ENCODE data around the gene NUP107.

The NUP107 gene

GRCh38 chr12:68760806-68761441, 74.1 kb downstream of the NUP107 start:
- TF ChIP-seq EZH2 (IDR thresholded peaks at IDR 0.05; ENCODE audit: borderline replicate concordance, low read depth, low read length, severe bottlenecking) = no peak
- no peak for TF ChIP-seq CTCF (IDR thresholded peaks at IDR 0.05; ENCODE audit: borderline replicate concordance, extremely low read depth, low read length, poor library complexity, severe bottlenecking)
- H3K9ac ChIP-seq (ENCODE audit: low read depth, low read length) = no peak overlapping the region
- H3K9me3 ChIP-seq (ENCODE audit: insufficient read depth, low read length, severe bottlenecking) = no peaks in the 10 kb centered on the region
- no peak overlapping the region for H3K4me2 ChIP-seq (ENCODE audit: insufficient read depth, low read length)
- H4K20me1 ChIP-seq (ENCODE audit: insufficient read depth, low read length) = no peaks in the 10 kb centered on the region
- no peak overlapping the region for H3K27ac ChIP-seq (ENCODE audit: low read length)
- no peaks in the 10 kb centered on the region for H3K4me1 ChIP-seq (ENCODE audit: insufficient read depth, low read length)
- DNase-seq = no peak
- H3K4me3 ChIP-seq (ENCODE audit: low read depth in 1 of 2, low read length in 2 of 2) = no peak overlapping the region
- no peaks in the 10 kb centered on the region for H3K79me2 ChIP-seq (ENCODE audit: insufficient read depth, low read length)
- ATAC-seq (ENCODE audit: insufficient read depth, low read depth) = no peak
- H3K27me3 ChIP-seq (ENCODE audit: insufficient read depth, low read length, poor library complexity) = no peaks in the 10 kb centered on the region
- H2AFZ ChIP-seq (ENCODE audit: low read depth, low read length) = no peak overlapping the region
- H3K36me3 ChIP-seq (ENCODE audit: insufficient read depth, low read length) = peaks cover 41% of the 10 kb centered on the region

GRCh38 chr12:68761442-68761812, 74.6 kb downstream of the NUP107 start:
- no peaks in the 10 kb centered on the region for H3K9me3 ChIP-seq (ENCODE audit: insufficient read depth, low read length, severe bottlenecking)
- H3K9ac ChIP-seq (ENCODE audit: low read depth, low read length) = no peak overlapping the region
- H3K27ac ChIP-seq (ENCODE audit: low read length) = no peak overlapping the region
- H2AFZ ChIP-seq (ENCODE audit: low read depth, low read length) = no peak overlapping the region
- H3K79me2 ChIP-seq (ENCODE audit: insufficient read depth, low read length) = no peaks in the 10 kb centered on the region
- no peaks in the 10 kb centered on the region for H4K20me1 ChIP-seq (ENCODE audit: insufficient read depth, low read length)
- H3K36me3 ChIP-seq (ENCODE audit: insufficient read depth, low read length) = peaks cover 37% of the 10 kb centered on the region
- no peak overlapping the region for H3K4me2 ChIP-seq (ENCODE audit: insufficient read depth, low read length)
- no peaks in the 10 kb centered on the region for H3K27me3 ChIP-seq (ENCODE audit: insufficient read depth, low read length, poor library complexity)
- H3K4me1 ChIP-seq (ENCODE audit: insufficient read depth, low read length) = no peaks in the 10 kb centered on the region
- TF ChIP-seq CTCF (IDR thresholded peaks at IDR 0.05; ENCODE audit: borderline replicate concordance, extremely low read depth, low read length, poor library complexity, severe bottlenecking) (no peak), EZH2 (IDR thresholded peaks at IDR 0.05; ENCODE audit: borderline replicate concordance, low read depth, low read length, severe bottlenecking) (no peak)
- DNase-seq (no peak), ATAC-seq (ENCODE audit: insufficient read depth, low read depth) (no peak)
- no peak overlapping the region for H3K4me3 ChIP-seq (ENCODE audit: low read depth in 1 of 2, low read length in 2 of 2)

GRCh38 chr12:68761901-68762630, 75.3 kb downstream of the NUP107 start:
- H3K4me2 ChIP-seq (ENCODE audit: insufficient read depth, low read length) = no peak overlapping the region
- TF ChIP-seq CTCF (IDR thresholded peaks at IDR 0.05; ENCODE audit: borderline replicate concordance, extremely low read depth, low read length, poor library complexity, severe bottlenecking) (no peak), EZH2 (IDR thresholded peaks at IDR 0.05; ENCODE audit: borderline replicate concordance, low read depth, low read length, severe bottlenecking) (no peak)

More at GRCh38 chr12:68761901-68762630, 75.3 kb downstream of the NUP107 start:
- no peaks in the 10 kb centered on the region for H3K4me1 ChIP-seq (ENCODE audit: insufficient read depth, low read length)
- H3K9me3 ChIP-seq (ENCODE audit: insufficient read depth, low read length, severe bottlenecking) = no peaks in the 10 kb centered on the region
- no peak overlapping the region for H3K27ac ChIP-seq (ENCODE audit: low read length)
- no peaks in the 10 kb centered on the region for H3K79me2 ChIP-seq (ENCODE audit: insufficient read depth, low read length)
- no peak for ATAC-seq (ENCODE audit: insufficient read depth, low read depth)
- no peak overlapping the region for H3K9ac ChIP-seq (ENCODE audit: low read depth, low read length)
- no peak for DNase-seq
- H3K4me3 ChIP-seq (ENCODE audit: low read depth in 1 of 2, low read length in 2 of 2) = no peak overlapping the region
- H2AFZ ChIP-seq (ENCODE audit: low read depth, low read length) = no peak overlapping the region
- peaks cover 38% of the 10 kb centered on the region for H3K36me3 ChIP-seq (ENCODE audit: insufficient read depth, low read length)
- no peaks in the 10 kb centered on the region for H3K27me3 ChIP-seq (ENCODE audit: insufficient read depth, low read length, poor library complexity)
- no peaks in the 10 kb centered on the region for H4K20me1 ChIP-seq (ENCODE audit: insufficient read depth, low read length)

Measured in DND-41 (cell line).